Activated CD4-positive, alpha-beta T cell treated with anti-CD3 and anti-CD28 coated beads, Interleukin-2, Interleukin-6, amounts not matched to agents 100 ng/mL and 50 ng/mL, durations not matched to agents 16 hours and 8 hours (primary cell): Measurements from ENCODE around the gene DEPP1.
"Not testable (repeated sequence)": the region's sequence is repeated elsewhere in the genome, so short reads cannot be mapped to it uniquely, and the experiment has no call there.

Experiments used
- DNase-seq: peaks from one replicate; pipeline ENCODE4 v3.0.0-alpha.2; 2020

DEPP1 gene, protein sequence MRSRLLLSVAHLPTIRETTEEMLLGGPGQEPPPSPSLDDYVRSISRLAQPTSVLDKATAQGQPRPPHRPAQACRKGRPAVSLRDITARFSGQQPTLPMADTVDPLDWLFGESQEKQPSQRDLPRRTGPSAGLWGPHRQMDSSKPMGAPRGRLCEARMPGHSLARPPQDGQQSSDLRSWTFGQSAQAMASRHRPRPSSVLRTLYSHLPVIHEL

GRCh38 chr10:44978570-44979280 is at the start of gene DEPP1:
DEPP1 (minus strand) TSS chr10:44978809; CDS start chr10:44978030, 779 bp downstream.
- no peak for DNase-seq

DNA sequence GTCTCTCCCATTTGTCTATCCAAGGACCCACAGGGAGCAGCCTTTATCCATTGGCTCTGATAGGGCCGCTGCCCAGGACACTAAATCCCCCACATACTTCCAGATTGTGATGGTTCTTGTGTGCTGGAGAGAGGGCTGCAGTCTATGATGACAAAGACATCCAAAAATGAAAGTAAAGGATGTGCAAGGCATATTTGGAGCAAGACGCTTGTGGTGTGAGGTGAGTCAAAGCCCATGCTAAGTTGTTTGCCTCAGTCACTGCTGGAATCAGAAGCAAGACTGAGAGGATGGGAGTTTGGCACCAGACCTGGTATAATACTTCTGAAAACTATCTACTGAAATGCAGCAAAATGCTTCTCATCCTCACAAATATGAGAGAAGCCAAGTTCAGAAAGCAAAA is 44.8 kb upstream of the DEPP1 start:
- no peak for DNase-seq

- no peak for DNase-seq
Measured at GRCh38 chr10:45015590-45015989, 37.0 kb upstream of the DEPP1 start.

GRCh38 chr10:45014557-45014956 is 35.9 kb upstream of the DEPP1 start:
- DNase-seq: not testable (repeated sequence)

- DNase-seq: peak; percentile 68
Measured at GRCh38 chr10:45008524-45009161, 30.0 kb upstream of the DEPP1 start.

- no peak for DNase-seq
Measured at GRCh38 chr10:45006276-45007030, 27.8 kb upstream of the DEPP1 start.

DNA sequence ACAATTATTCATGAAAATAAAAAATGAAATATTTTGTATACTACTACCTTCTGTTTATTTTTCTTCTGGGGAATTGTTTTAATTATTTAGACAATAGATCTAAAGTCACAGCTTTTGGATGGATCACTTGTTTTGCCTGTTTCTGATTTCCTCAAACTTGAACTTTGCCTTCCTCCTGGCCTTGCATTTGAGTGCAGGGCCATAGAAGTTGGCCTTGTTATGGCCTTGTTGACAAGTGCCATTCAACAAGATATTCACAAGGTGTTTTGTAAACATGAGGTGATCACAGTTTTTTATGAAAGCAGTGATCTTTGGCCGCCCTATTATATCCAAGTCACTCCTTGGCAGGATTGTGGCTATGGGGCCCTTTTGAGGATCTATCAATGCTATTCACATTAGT is 26.7 kb upstream of the DEPP1 start:
- DNase-seq: no peak

DNA sequence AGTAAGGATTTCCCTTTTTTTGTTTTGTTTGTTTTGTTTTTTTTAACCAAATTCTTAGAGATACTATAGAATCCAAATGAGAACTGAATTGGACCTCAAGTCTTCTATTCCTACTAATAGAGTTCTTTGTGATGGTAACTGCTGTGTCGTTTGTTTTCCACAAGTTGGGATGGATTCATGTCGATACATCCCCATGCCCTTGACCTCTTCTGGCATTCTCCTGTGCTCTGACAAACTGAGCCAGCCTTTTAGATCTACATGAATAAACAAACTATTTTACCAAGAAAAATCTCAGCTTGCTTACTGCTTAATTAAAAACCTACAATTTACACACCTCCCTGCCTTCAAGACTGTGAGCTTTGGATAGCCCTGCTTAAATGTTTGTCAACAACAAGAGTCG is 26.1 kb upstream of the DEPP1 start:
- DNase-seq: no peak

- DNase-seq: no peak
Measured at GRCh38 chr10:45003432-45004000, 24.9 kb upstream of the DEPP1 start.

DNA sequence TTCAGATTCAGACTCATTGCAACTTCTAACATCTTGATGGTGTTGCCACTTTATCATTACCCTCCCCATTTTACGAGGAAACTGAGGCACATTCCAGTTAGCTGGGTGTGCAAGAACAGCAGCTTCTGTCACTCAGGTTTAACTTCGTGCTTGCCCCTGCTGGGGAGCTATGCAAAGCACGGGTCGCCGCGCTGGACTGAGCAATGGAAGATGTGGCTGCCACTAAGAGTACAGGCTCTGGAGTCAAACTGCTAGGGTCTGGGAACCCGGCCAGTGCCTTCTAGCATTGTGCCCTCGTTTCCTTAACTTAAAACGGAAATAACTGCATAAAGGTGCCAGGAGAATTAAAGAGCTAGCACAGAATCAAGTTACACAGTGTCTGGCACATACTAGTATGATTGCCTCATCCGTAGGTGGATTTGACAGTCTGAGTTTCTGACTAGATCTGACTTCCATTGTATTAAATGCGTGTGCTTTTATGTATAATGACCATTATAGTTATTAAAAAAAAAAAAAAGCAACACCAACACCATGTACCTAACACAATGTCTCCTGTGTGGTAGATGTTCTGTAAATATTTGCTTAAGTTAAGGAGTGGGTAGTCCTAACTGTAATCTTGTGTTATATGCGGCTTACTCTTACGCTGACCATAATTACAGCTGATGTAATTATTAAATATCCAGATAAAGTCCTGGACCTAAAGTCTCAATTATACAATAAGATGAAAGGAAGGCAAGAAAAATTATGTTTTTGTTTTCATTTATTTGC is 23.0 kb upstream of the DEPP1 start:
- DNase-seq: peak; percentile 41

GRCh38 chr10:45000752-45001380 is 22.3 kb upstream of the DEPP1 start, which contains the start of gene ZNF22:
ZNF22 (plus strand) TSS chr10:45000923; CDS start chr10:45003369, 2,446 bp downstream.
- DNase-seq: peak; percentile 62

DNA sequence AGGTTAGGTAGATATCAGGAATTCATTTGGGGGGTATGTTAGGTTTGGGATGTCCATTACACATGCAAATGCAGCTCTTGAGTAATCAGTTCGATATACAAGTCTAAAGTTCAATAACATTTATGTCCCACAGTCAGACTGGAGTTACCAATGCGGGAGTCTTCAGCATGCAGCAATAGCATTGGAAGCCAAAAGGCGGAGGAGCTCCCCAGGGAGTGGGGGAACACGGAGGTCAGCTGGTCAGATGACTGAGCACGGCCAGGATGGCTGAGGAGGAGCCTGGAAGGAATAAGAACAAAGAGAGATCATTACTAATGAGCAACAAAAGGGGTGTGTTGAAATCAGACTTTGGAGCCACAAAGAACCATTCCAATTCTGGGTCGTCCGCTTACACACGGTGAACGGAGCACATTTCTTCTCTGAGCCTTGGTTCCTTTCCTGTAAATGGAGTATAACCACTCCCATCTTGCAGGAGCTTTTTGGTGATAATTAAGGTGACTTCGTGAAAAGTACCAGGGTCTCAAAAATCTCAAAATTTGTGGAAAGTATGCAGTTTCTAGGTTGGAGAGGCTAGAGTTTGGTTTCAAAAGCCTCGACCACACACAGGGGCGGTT is 21.6 kb upstream of the DEPP1 start:
- no peak for DNase-seq

- no peak for DNase-seq
Measured at GRCh38 chr10:44998146-44998631, 19.6 kb upstream of the DEPP1 start.

GRCh38 chr10:44997105-44997748 is 18.6 kb upstream of the DEPP1 start:
- DNase-seq: no peak

- no peak for DNase-seq
Measured at GRCh38 chr10:44995914-44996669, 17.5 kb upstream of the DEPP1 start.

DNA sequence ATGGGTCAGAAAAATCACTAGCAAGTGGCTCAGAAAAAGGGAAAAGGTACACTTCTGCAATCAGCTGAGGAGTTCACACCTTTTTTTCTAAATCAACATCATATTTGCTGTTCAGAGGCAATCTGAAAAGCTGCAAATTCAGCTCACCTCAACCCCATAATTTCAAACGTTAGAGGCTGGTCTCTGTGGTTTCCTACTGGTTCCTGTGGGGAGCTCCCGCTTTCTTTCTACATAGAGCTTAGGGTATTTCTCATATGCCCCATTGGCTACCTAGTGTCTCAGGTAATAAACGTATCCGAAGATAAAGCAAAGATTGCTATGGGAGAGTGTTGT is 16.9 kb upstream of the DEPP1 start:
- DNase-seq: peak; percentile 20

- no peak for DNase-seq
Measured at GRCh38 chr10:44994752-44995530, 16.3 kb upstream of the DEPP1 start.

- no peak for DNase-seq
Measured at GRCh38 chr10:44993922-44994751, 15.5 kb upstream of the DEPP1 start.
